Fibroblast of pulmonary artery (primary cell): Measurements from ENCODE around the gene IL1RAPL1.
"Not testable (repeated sequence)": the region's sequence is repeated elsewhere in the genome, so short reads cannot be mapped to it uniquely, and the experiment has no call there.

Experiments used
- DNase-seq: peaks from one replicate; pipeline ENCODE4 v3.0.0-alpha.2; 2010; ENCODE audit warnings: low read depth
- H3K4me3 ChIP-seq: replicated peaks from 2 replicates; pipeline ENCODE4 v1.5.1; 2011; ENCODE audit warnings: low read depth, mild to moderate bottlenecking, control low read depth, low read length, moderate library complexity
- CTCF ChIP-seq: IDR thresholded peaks from 2 replicates; pipeline ENCODE4 v1.5.1; 2011; ENCODE audit warnings: mild to moderate bottlenecking, control low read depth, low read length, inconsistent platforms; ENCODE audit errors: missing control alignments

The IL1RAPL1 gene

GRCh38 chrX:28719620-28720019 lies 132.4 kb downstream of the IL1RAPL1 start:
- no peak for DNase-seq
- no peak for TF ChIP-seq CTCF

GRCh38 chrX:28752330-28752729 lies 165.1 kb downstream of the IL1RAPL1 start:
- H3K4me3 ChIP-seq, result no peak overlapping the region
- no peak for TF ChIP-seq CTCF
- DNase-seq, result no peak

More at GRCh38 chrX:28719620-28720019, 132.4 kb downstream of the IL1RAPL1 start:
- no peak overlapping the region for H3K4me3 ChIP-seq

- TF ChIP-seq CTCF, result no peak
- H3K4me3 ChIP-seq, result no peak overlapping the region
- no peak for DNase-seq
Measured at GRCh38 chrX:28756175-28756574, 168.9 kb downstream of the IL1RAPL1 start.

GRCh38 chrX:28756647-28757046 lies 169.4 kb downstream of the IL1RAPL1 start:
- peak; percentile 29 for DNase-seq
- no peak for TF ChIP-seq CTCF
- no peak overlapping the region for H3K4me3 ChIP-seq

- TF ChIP-seq CTCF, result no peak
- no peak overlapping the region for H3K4me3 ChIP-seq
- DNase-seq, result no peak
Measured at GRCh38 chrX:28757290-28757689, 170.0 kb downstream of the IL1RAPL1 start.

- not testable (repeated sequence) for H3K4me3 ChIP-seq, DNase-seq
Measured at GRCh38 chrX:28766561-28766960, 179.3 kb downstream of the IL1RAPL1 start.

GRCh38 chrX:28773807-28774206 lies 186.6 kb downstream of the IL1RAPL1 start:
- no peak for DNase-seq
- no peak for TF ChIP-seq CTCF
- no peak overlapping the region for H3K4me3 ChIP-seq
